ENCODE data around the gene TMEM121.

DNA sequence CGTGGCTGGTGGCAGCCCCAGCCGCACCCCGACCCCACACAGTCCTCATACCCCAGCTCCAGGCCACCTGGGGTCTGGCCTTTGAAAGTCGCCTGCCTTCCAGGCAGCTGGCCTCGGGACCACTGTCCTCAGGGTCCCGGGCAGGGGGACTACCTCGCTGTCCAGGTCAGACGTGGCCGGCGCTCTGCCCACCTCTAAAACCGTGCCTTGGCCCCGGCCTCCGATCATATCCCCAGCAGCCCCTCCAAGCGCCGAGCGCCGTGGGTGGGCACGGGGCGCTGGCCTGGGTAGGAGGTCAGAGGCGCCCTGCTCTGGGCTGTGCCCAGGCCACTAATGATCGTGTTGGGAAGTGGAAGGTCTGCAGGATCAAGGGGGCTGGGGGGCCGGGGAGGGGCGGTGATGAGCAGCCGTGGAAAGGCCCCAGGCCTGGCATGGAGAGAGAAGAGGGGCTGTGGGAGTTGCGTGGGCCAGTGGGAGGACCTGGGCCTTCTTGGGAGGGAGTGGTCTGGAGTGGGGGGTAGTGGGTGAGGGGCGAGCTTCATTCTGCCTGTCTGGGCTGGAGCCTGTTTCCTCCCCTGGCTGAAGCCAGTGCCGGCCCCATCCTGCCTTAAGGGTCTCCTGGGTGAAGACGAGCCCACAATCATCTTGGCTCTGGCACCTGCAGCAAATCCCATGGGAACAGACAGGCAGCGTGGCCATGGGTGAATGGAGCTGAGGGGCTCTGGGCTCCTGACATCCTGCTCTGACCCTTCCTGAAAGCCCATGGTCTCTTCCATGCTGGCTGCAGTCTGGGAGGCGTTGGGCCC, 4.9 kb downstream of the TMEM121 start:
- TF ChIP-seq, protein P1, sequence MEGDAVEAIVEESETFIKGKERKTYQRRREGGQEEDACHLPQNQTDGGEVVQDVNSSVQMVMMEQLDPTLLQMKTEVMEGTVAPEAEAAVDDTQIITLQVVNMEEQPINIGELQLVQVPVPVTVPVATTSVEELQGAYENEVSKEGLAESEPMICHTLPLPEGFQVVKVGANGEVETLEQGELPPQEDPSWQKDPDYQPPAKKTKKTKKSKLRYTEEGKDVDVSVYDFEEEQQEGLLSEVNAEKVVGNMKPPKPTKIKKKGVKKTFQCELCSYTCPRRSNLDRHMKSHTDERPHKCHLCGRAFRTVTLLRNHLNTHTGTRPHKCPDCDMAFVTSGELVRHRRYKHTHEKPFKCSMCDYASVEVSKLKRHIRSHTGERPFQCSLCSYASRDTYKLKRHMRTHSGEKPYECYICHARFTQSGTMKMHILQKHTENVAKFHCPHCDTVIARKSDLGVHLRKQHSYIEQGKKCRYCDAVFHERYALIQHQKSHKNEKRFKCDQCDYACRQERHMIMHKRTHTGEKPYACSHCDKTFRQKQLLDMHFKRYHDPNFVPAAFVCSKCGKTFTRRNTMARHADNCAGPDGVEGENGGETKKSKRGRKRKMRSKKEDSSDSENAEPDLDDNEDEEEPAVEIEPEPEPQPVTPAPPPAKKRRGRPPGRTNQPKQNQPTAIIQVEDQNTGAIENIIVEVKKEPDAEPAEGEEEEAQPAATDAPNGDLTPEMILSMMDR (conservative IDR thresholded peaks at IDR 0.05), result no peak
- no peak for TF ChIP-seq EZH2 (IDR thresholded peaks at IDR 0.05; ENCODE audit: low read depth)
